RWPE1 (cell line): Measurements from ENCODE around the gene UBE4A.

Source experiments
- CTCF ChIA-PET: fragments of 350-600 bp; sonication (Branson Sonifier 250); formaldehyde crosslinking; extraction: SDS; loops from one replicate; lab custom pipeline; 2021; lab: Yijun Ruan, JAX
- POLR2A ChIA-PET: fragments of 400-600 bp; formaldehyde crosslinking; extraction: SDS; loops from one replicate; lab custom pipeline; 2020; ENCODE audit warnings: antibody characterized with exemption; ENCODE audit not compliant: low non-redundant PET; lab: Yijun Ruan, JAX
- DNase-seq: peaks from one replicate; pipeline ENCODE4 v3.0.0; 2012; ENCODE audit warnings: low spot score
- H3K27ac ChIP-seq: fragments of 450-650 bp; 2 replicates; pipeline ENCODE4 v1.5.1; 2017
- TF ChIP-seq, protein P1 (sequence below): fragments of 450-650 bp; conservative IDR thresholded peaks from 2 replicates; pipeline ENCODE4 v1.5.1; 2017; ENCODE audit warnings: low read depth, mild to moderate bottlenecking

The UBE4A gene

GRCh38 chr11:118313242-118313641 is 46.2 kb upstream of the UBE4A start:
- POLR2A ChIA-PET = no interaction called here
- TF ChIP-seq, protein P1, sequence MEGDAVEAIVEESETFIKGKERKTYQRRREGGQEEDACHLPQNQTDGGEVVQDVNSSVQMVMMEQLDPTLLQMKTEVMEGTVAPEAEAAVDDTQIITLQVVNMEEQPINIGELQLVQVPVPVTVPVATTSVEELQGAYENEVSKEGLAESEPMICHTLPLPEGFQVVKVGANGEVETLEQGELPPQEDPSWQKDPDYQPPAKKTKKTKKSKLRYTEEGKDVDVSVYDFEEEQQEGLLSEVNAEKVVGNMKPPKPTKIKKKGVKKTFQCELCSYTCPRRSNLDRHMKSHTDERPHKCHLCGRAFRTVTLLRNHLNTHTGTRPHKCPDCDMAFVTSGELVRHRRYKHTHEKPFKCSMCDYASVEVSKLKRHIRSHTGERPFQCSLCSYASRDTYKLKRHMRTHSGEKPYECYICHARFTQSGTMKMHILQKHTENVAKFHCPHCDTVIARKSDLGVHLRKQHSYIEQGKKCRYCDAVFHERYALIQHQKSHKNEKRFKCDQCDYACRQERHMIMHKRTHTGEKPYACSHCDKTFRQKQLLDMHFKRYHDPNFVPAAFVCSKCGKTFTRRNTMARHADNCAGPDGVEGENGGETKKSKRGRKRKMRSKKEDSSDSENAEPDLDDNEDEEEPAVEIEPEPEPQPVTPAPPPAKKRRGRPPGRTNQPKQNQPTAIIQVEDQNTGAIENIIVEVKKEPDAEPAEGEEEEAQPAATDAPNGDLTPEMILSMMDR = no peak
- CTCF ChIA-PET = interaction anchor here (0.6 to 1.1 kb wide), 3 partner anchors 18 to 141 kb away, joined by 3 to 8 read pairs (median 3); no protein-coding TSS in a partner anchor
- no peak overlapping the region for H3K27ac ChIP-seq
- DNase-seq = no peak

GRCh38 chr11:118314988-118315411 is 44.4 kb upstream of the UBE4A start:
- no peak overlapping the region for H3K27ac ChIP-seq
- no peak for DNase-seq
- ChIA-PET CTCF (no interaction called here), POLR2A (no interaction called here)
- TF ChIP-seq, protein P1 = no peak

DNA sequence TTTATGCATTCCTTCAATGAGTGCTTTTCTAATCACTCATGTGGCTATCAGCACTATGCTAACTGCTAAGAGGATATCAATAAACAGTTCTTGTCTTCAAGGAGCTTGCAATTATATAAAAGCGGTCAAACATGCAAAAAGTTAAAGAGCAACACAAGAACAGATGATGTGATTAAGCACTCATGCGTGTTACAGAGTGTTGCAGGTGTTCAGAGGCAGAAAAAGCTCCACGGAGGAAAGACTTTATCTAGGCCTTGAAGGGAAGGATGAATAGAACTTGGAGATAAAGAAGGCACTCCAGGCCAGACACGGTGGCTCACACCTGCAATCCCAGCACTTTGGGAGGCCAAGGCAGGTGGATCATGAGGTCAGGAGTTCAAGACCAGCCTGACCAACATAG is 41.3 kb upstream of the UBE4A start:
- ChIA-PET POLR2A (no interaction called here), CTCF (interaction anchor here (0.6 to 0.7 kb wide), 3 partner anchors 11 to 893 kb away, joined by 3 to 4 read pairs (median 3); no protein-coding TSS in a partner anchor)
- TF ChIP-seq, protein P1 = no peak
- no peak overlapping the region for H3K27ac ChIP-seq
- no peak for DNase-seq

GRCh38 chr11:118318581-118319336 is 40.6 kb upstream of the UBE4A start:
- CTCF ChIA-PET = interaction anchor here (0.6 kb wide), 2 partner anchors 513 to 893 kb away, joined by 3 read pairs; no protein-coding TSS in a partner anchor

DNA sequence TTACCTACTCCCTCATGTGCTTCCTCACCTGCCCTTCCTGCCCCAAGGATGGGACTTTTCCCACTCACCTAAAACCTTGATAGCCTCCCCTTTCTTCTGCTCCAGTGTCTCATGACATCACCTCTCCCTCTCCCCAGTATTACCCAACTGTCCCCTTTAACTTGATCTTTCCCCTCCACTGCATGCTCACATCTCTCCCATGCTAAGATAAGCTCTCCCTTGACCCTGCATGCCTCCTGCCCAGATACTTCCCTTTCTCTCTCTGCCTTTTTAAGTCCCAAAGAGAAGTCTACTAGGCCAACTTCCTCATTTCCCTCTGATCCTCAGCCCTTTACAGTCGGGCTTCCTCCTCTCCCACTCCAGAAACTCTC is 40.1 kb upstream of the UBE4A start:
- TF ChIP-seq, protein P1 = no peak
- ChIA-PET CTCF (no interaction called here), POLR2A (no interaction called here)
- no peak for DNase-seq
- no peak overlapping the region for H3K27ac ChIP-seq

More at GRCh38 chr11:118318581-118319336, 40.6 kb upstream of the UBE4A start:
- H3K27ac ChIP-seq = no peak overlapping the region
- POLR2A ChIA-PET = no interaction called here
- TF ChIP-seq, protein P1 = no peak
- no peak for DNase-seq

DNA sequence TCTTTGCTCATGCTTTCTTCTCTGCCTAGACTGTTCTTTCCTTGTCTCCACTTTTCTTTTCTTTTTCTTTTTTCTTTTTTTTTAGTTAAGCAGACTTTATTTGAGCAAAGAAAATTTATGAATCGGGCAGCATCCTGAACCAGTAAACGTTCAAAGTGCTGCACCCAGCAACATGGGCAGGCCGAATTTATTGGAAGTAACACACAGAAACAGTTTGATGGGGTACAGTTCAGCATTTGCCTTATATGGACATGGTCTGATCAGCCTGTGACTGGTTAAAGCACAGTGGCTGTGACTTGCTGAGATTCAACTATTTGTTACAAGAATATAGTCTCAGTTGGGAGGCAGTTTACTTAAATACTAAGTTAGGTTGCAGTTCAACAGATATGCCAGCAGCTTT is 38.9 kb upstream of the UBE4A start:
- DNase-seq = no peak
- TF ChIP-seq, protein P1 = no peak
- no peak overlapping the region for H3K27ac ChIP-seq
- ChIA-PET CTCF (no interaction called here), POLR2A (no interaction called here)
